HepG2 (cell line): ENCODE measurements around the gene CYB5A. TPM values are rescaled to one million over a fixed set of nuclear protein-coding genes. Genes with fewer than 3 reads are reported as not detected.

ENCODE experiments used
- ARNT2 ChIP-seq: sonication (generic); formaldehyde crosslinking; IDR thresholded peaks from 2 replicates; pipeline ENCODE4 v1.8.0; 2022; ENCODE audit warnings: mild to moderate bottlenecking, low read depth, missing genetic modification reagents, moderate library complexity
- BCL3 ChIP-seq: sonication (generic); formaldehyde crosslinking; IDR thresholded peaks from 2 replicates; pipeline ENCODE4 v1.5.1; 2020; ENCODE audit warnings: mild to moderate bottlenecking, missing genetic modification reagents, moderate library complexity
- BRCA1 ChIP-seq: sonication (generic); formaldehyde crosslinking; IDR thresholded peaks from 2 replicates; pipeline ENCODE4 v1.4.0; 2020; ENCODE audit warnings: missing genetic modification reagents
- CBX1 ChIP-seq: IDR thresholded peaks from one replicate; pipeline ENCODE4 v1.6.1; 2016; ENCODE audit warnings: antibody characterized with exemption, low read depth
- GATAD2A ChIP-seq: IDR thresholded peaks from 2 replicates; pipeline ENCODE4 v1.6.1; 2016
- HOXD1 ChIP-seq: sonication (generic); formaldehyde crosslinking; IDR thresholded peaks from 2 replicates; pipeline ENCODE4 v1.5.0; 2020; ENCODE audit warnings: missing genetic modification reagents
- KLF6 ChIP-seq: IDR thresholded peaks from 2 replicates; pipeline ENCODE4 v1.8.0; 2016; ENCODE audit warnings: missing biosample characterization, missing genetic modification reagents
- NR2C2 ChIP-seq: sonication (generic); formaldehyde crosslinking; IDR thresholded peaks from 2 replicates; pipeline ENCODE4 v1.4.0; 2020; ENCODE audit warnings: missing genetic modification reagents, mild to moderate bottlenecking, moderate library complexity, borderline replicate concordance
- POGZ ChIP-seq: sonication (generic); formaldehyde crosslinking; IDR thresholded peaks from 2 replicates; pipeline ENCODE4 v1.4.0; 2020; ENCODE audit warnings: mild to moderate bottlenecking, missing genetic modification reagents
- PRDM4 ChIP-seq: sonication (generic); formaldehyde crosslinking; IDR thresholded peaks from 2 replicates; pipeline ENCODE4 v1.9.0; 2021; ENCODE audit warnings: missing genetic modification reagents, borderline replicate concordance
- SP1 ChIP-seq, 2 experiments: fragments of 450-650 bp in 1 of 2; sonication (generic) in 1 of 2; formaldehyde crosslinking in 1 of 2; IDR thresholded peaks; 2 replicates each; pipeline versions ENCODE4 v1.4.0 to v1.6.1; 2016 to 2020; ENCODE audit warnings: missing genetic modification reagents in 1 of 2
- ZMYM4 ChIP-seq: sonication (generic); formaldehyde crosslinking; IDR thresholded peaks from 2 replicates; pipeline ENCODE4 v1.8.1; 2023; ENCODE audit warnings: mild to moderate bottlenecking, missing genetic modification reagents
- ZNF280D ChIP-seq: sonication (generic); formaldehyde crosslinking; IDR thresholded peaks from 2 replicates; pipeline ENCODE4 v1.5.1; 2020; ENCODE audit warnings: mild to moderate bottlenecking, missing genetic modification reagents
- ZNF296 ChIP-seq: sonication (generic); formaldehyde crosslinking; conservative IDR thresholded peaks from 2 replicates; pipeline ENCODE4 v1.5.0; 2020; ENCODE audit warnings: mild to moderate bottlenecking, missing genetic modification reagents
- ZNF501 ChIP-seq: sonication (generic); formaldehyde crosslinking; IDR thresholded peaks from 2 replicates; pipeline ENCODE4 v1.5.1; 2020; ENCODE audit warnings: mild to moderate bottlenecking, moderate library complexity, missing genetic modification reagents
- ZNF720 ChIP-seq: sonication (generic); formaldehyde crosslinking; IDR thresholded peaks from 2 replicates; pipeline ENCODE4 v1.4.0; 2020; ENCODE audit warnings: missing genetic modification reagents
- polyA plus RNA-seq, 8 experiments: library from polyadenylated mRNA; depleted of rRNA in 3 of 8; stranded (reverse) in 7 of 8; unstranded in 1 of 8; fragments of >200 nt; fragmentation: Illumina TruSeq in 4 of 8; extraction: Trizol in 4 of 8; gene quantifications; 2 replicates each; pipeline versions ENCODE4 v1.2.1 to v1.2.3, GENCODE V29; 2011 to 2016; ENCODE audit warnings: low read depth in 4 of 8, missing spikeins in 1 of 8, mixed read lengths in 1 of 8; ENCODE audit not compliant: insufficient read depth in 1 of 8
- total RNA-seq, 5 experiments: library from RNA; depleted of rRNA; stranded (reverse); fragments of >200 nt; fragmentation: Illumina TruSeq; extraction: Trizol; gene quantifications; 2 replicates each; pipeline ENCODE4 v1.2.3, GENCODE V29; 2016; ENCODE audit warnings: low read depth in 1 of 5
- TF ChIP-seq, protein P1 (sequence below): IDR thresholded peaks from 2 replicates; pipeline ENCODE4 v1.6.1; 2016; ENCODE audit warnings: low read depth, borderline replicate concordance
- TF ChIP-seq, protein P2 (sequence below): sonication (generic); formaldehyde crosslinking; IDR thresholded peaks from 2 replicates; pipeline ENCODE4 v1.9.0; 2021; ENCODE audit warnings: missing genetic modification reagents, borderline replicate concordance

The CYB5A gene
- total and polyA plus RNA-seq, 2 of the 13 experiments (the other 11 are each of a cell fraction or from before 2014, with no cell fraction given): 215 to 356 TPM

DNA sequence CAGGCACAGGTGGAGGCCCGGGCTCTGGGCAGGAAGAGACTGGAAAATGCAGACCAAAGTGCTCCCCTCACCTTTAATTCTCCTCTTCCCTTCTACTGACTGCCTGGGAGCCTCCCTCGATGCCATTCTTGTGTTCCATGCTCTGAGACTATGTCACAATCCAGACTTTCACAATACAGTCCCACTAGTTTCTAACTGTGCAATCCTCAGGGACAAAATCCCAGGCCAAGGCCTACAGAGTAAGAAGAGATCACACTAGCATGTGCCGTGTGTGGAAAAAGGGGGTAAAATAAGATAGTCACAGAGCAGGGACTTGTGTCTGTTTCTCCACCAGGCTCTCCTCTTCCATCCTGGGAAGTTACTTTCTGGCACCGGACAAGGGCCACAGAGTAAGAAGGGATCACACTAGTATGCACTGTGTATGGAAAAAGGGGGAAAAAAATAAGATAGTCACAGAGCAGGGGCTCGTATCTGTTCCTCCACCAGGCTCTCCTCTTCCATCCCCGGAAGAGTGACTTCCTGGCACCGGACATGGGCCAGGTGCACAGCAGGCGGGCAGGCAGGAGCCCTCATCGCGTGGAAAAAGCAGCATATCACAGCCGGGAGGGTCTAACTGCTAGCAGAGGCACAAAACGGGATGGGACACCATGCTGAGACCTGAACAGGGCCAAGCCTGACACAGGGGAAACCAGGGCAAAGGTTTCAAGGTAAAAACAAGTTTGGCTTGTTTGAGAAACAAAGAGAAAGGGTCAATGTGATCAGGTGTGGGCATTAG lies 9.6 kb downstream of the CYB5A start (continued):
- TF ChIP-seq ZNF280D (no peak), ZMYM4 (CRISPR knock-in tag) (no peak), ZNF296 (no peak), CBX1 (no peak), ZNF720 (CRISPR knock-in tag) (no peak), GATAD2A (CRISPR knock-in tag) (peak; percentile 91), PRDM4 (no peak), BCL3 (CRISPR knock-in tag) (no peak), POGZ (CRISPR knock-in tag) (no peak), SP1 (IDR thresholded peaks at IDR 0.05) (no peak), SP1 (CRISPR knock-in tag; IDR thresholded peaks at IDR 0.05) (no peak), NR2C2 (CRISPR knock-in tag) (peak; percentile 50; the same call in 1 of the 2 replicates), KLF6 (CRISPR knock-in tag) (0 out of 2 replicates have a peak, but pooled peaks have one; percentile 41), BRCA1 (CRISPR knock-in tag) (no peak), ZNF501 (CRISPR knock-in tag) (peak; percentile 73), HOXD1 (0 out of 2 replicates have a peak, but pooled peaks have one; percentile 53), ARNT2 (no peak)
- TF ChIP-seq, protein P1, sequence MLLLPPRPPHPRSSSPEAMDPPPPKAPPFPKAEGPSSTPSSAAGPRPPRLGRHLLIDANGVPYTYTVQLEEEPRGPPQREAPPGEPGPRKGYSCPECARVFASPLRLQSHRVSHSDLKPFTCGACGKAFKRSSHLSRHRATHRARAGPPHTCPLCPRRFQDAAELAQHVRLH (CRISPR knock-in tag): no peak
- TF ChIP-seq, protein P2, sequence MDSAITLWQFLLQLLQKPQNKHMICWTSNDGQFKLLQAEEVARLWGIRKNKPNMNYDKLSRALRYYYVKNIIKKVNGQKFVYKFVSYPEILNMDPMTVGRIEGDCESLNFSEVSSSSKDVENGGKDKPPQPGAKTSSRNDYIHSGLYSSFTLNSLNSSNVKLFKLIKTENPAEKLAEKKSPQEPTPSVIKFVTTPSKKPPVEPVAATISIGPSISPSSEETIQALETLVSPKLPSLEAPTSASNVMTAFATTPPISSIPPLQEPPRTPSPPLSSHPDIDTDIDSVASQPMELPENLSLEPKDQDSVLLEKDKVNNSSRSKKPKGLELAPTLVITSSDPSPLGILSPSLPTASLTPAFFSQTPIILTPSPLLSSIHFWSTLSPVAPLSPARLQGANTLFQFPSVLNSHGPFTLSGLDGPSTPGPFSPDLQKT (CRISPR knock-in tag): no peak
